K562 (cell line): ENCODE measurements around the gene SYK. TPM values are rescaled to one million over a fixed set of nuclear protein-coding genes. Genes with fewer than 3 reads are reported as not detected.

Source experiments
- ATAC-seq: fragments of 200-7000 bp; cut with Tn5 transposase; 3 replicates; pipeline ENCODE4 v1.9.1; 2020; ENCODE audit warnings: moderate library complexity
- BruUV-seq: library from RNA; stranded (reverse); fragments of 400-500 nt; replicated peaks from 2 replicates; lab custom pipeline; 2021; lab: Mats Ljungman, UMichigan
- CTCF ChIA-PET: fragments of 300-600 bp; formaldehyde crosslinking; extraction: SDS; loops from one replicate; lab custom pipeline; 2021; ENCODE audit warnings: low intra/inter-chr PET ratio; lab: Yijun Ruan, JAX
- POLR2A ChIA-PET: fragments of 300-600, 350-650 bp; sonication (Branson Sonifier 250); formaldehyde crosslinking; extraction: SDS; loops from one replicate; lab custom pipeline; 2021; ENCODE audit warnings: antibody characterized with exemption, inconsistent platforms; lab: Yijun Ruan, JAX
- DNase-seq, 4 experiments: peaks; one replicate each; pipeline versions ENCODE4 v3.0.0 to v3.0.0-alpha.2; 2011 to 2018; ENCODE audit warnings: low spot score in 3 of 4, mixed read lengths in 3 of 4; ENCODE audit errors: extremely low read depth in 1 of 4
- FAIRE-seq: peaks from 2 replicates; lab custom pipeline; 2011; peaks lifted over from hg19 to GRCh38; lab: Jason Lieb, UNC
- H2AFZ ChIP-seq: 2 replicates; pipeline ENCODE4 v1.6.0; 2011; ENCODE audit warnings: low read depth, low read length, control low read depth, inconsistent platforms
- H3K27ac ChIP-seq: fragments of 200-600 bp; 3 replicates; pipeline ENCODE4 v1.8.0; 2011; ENCODE audit warnings: low read depth, mild to moderate bottlenecking, control low read depth, inconsistent platforms, low read length, moderate library complexity, mixed read lengths; ENCODE audit errors: extremely low read depth
- H3K27me3 ChIP-seq, 2 experiments: fragments of 300-600 bp in 1 of 2; 2 replicates in 1 of 2; 3 replicates in 1 of 2; pipeline versions ENCODE4 v1.6.0 to v1.8.0; 2011; ENCODE audit warnings: inconsistent platforms in 2 of 2, low read length in 2 of 2, mild to moderate bottlenecking in 1 of 2, mixed read lengths in 1 of 2, moderate library complexity in 1 of 2; ENCODE audit not compliant: control insufficient read depth in 2 of 2, insufficient read depth in 2 of 2
- H3K36me3 ChIP-seq: fragments of 300-600 bp; 3 replicates; pipeline ENCODE4 v1.8.0; 2011; ENCODE audit warnings: mild to moderate bottlenecking, low read length, inconsistent platforms; ENCODE audit not compliant: control insufficient read depth, insufficient read depth
- H3K4me1 ChIP-seq, 2 experiments: fragments of 200-600 bp in 1 of 2; replicated peaks in 1 of 2; 2 replicates in 1 of 2; 3 replicates in 1 of 2; pipeline versions ENCODE4 v1.5.1 to v1.8.0; 2011; ENCODE audit warnings: inconsistent platforms in 2 of 2, low read length in 2 of 2, mild to moderate bottlenecking in 1 of 2, mixed read lengths in 1 of 2, moderate library complexity in 1 of 2; ENCODE audit not compliant: control insufficient read depth in 2 of 2, insufficient read depth in 2 of 2
- H3K4me2 ChIP-seq: 2 replicates; pipeline ENCODE4 v1.6.1; 2011; ENCODE audit warnings: low read length, control low read depth, inconsistent platforms, mixed read lengths; ENCODE audit not compliant: insufficient read depth
- H3K4me3 ChIP-seq: fragments of 200-600 bp; sonication (generic), shearing (Covaris generic); 2 replicates; pipeline ENCODE4 v1.5.1; 2016; ENCODE audit warnings: control low read depth, inconsistent platforms
- H3K79me2 ChIP-seq: fragments of 200-600 bp; 3 replicates; pipeline ENCODE4 v1.8.0; 2011; ENCODE audit warnings: low read length, inconsistent platforms; ENCODE audit not compliant: control insufficient read depth, insufficient read depth
- H3K9ac ChIP-seq, 2 experiments: 2 replicates each; pipeline versions ENCODE4 v1.6.0 to v1.6.1; 2011; ENCODE audit warnings: low read depth in 2 of 2, low read length in 2 of 2, control low read depth in 1 of 2, inconsistent platforms in 1 of 2, mild to moderate bottlenecking in 1 of 2, mixed read lengths in 1 of 2; ENCODE audit not compliant: insufficient read depth in 1 of 2
- H3K9me1 ChIP-seq: one replicate; pipeline ENCODE4 v1.6.0; 2011; ENCODE audit warnings: inconsistent platforms, mild to moderate bottlenecking, low read length, moderate library complexity; ENCODE audit not compliant: control insufficient read depth, insufficient read depth
- H3K9me3 ChIP-seq: replicated peaks from 2 replicates; pipeline ENCODE4 v1.5.1; 2011; ENCODE audit warnings: low read depth, low read length, inconsistent platforms; ENCODE audit not compliant: control insufficient read depth, insufficient read depth
- H4K20me1 ChIP-seq: replicated peaks from 2 replicates; pipeline ENCODE4 v1.6.1; 2011; ENCODE audit warnings: low read length, inconsistent platforms, mixed read lengths; ENCODE audit not compliant: control insufficient read depth, insufficient read depth
- ARNT ChIP-seq, 2 experiments: fragments of 450-650 bp; IDR thresholded peaks; 2 replicates each; pipeline ENCODE4 v1.6.1; 2016; ENCODE audit warnings: mild to moderate bottlenecking in 1 of 2
- ATF1 ChIP-seq, 2 experiments: fragments of 450-650 bp in 1 of 2; IDR thresholded peaks; 2 replicates each; pipeline ENCODE4 v1.6.1; 2016; ENCODE audit warnings: missing compliant biosample characterization in 1 of 2, missing genetic modification characterization in 1 of 2
- BDP1 ChIP-seq: IDR thresholded peaks from 3 replicates; pipeline ENCODE4 v1.6.1; 2011; ENCODE audit not compliant: insufficient read length, insufficient read depth
- BRD4 ChIP-seq: fragments of 200-600 bp; sonication (generic); IDR thresholded peaks from 2 replicates; pipeline ENCODE4 v1.6.1; 2017; ENCODE audit warnings: inconsistent platforms
- CHCHD3 ChIP-seq: fragments of 250-450 bp; sonication (Bioruptor Pico); IDR thresholded peaks from 2 replicates; pipeline ENCODE4 v2.1.2; 2022; ENCODE audit warnings: mild to moderate bottlenecking
- CREB3 ChIP-seq: fragments of 450-650 bp; conservative IDR thresholded peaks from 2 replicates; pipeline ENCODE4 v1.6.1; 2016; ENCODE audit warnings: missing genetic modification characterization, low read depth, mild to moderate bottlenecking, missing compliant biosample characterization, moderate library complexity
- ETV1 ChIP-seq: fragments of 450-650 bp; conservative IDR thresholded peaks from 2 replicates; pipeline ENCODE4 v1.6.1; 2016; ENCODE audit warnings: missing genetic modification characterization, control low read depth, low read depth, missing compliant biosample characterization
- HNRNPUL1 ChIP-seq: fragments of 200-400 bp; formaldehyde crosslinking; IDR thresholded peaks from 2 replicates; pipeline ENCODE4 v1.6.1; 2017; ENCODE audit warnings: low read length
- LCOR ChIP-seq: sonication (generic); formaldehyde crosslinking; IDR thresholded peaks from 2 replicates; pipeline ENCODE4 v1.8.0; 2022; ENCODE audit warnings: mild to moderate bottlenecking, missing genetic modification reagents
- MAFF ChIP-seq: IDR thresholded peaks from 2 replicates; pipeline ENCODE4 v1.6.1; 2012; ENCODE audit warnings: low read length, improper control_type of control experiment
- NR2C1 ChIP-seq, 2 experiments: fragments of 450-650 bp; IDR thresholded peaks; 2 replicates each; pipeline ENCODE4 v1.6.1; 2017; ENCODE audit warnings: mild to moderate bottlenecking in 2 of 2, antibody characterized with exemption in 1 of 2, inconsistent platforms in 1 of 2, missing compliant biosample characterization in 1 of 2, missing genetic modification characterization in 1 of 2
- PTRF ChIP-seq: fragments of 450-650 bp; IDR thresholded peaks from 2 replicates; pipeline ENCODE4 v1.6.1; 2016; ENCODE audit warnings: mild to moderate bottlenecking, missing genetic modification characterization, missing compliant biosample characterization
- RFX1 ChIP-seq: fragments of 450-650 bp; IDR thresholded peaks from 2 replicates; pipeline ENCODE4 v1.6.1; 2016; ENCODE audit warnings: mild to moderate bottlenecking, moderate library complexity
- THRAP3 ChIP-seq: fragments of 450-650 bp; IDR thresholded peaks from 2 replicates; pipeline ENCODE4 v1.6.1; 2016; ENCODE audit warnings: mild to moderate bottlenecking, inconsistent platforms, borderline replicate concordance
- WHSC1 ChIP-seq: IDR thresholded peaks from one replicate; pipeline ENCODE4 v1.6.1; 2012; ENCODE audit warnings: low read length, control low read depth, inconsistent platforms
- ZNF280B ChIP-seq: fragments of 250-450 bp; sonication (Bioruptor Pico); IDR thresholded peaks from 2 replicates; pipeline ENCODE4 v1.5.1; 2021; ENCODE audit warnings: mild to moderate bottlenecking
- ZNF511 ChIP-seq: sonication (generic); formaldehyde crosslinking; IDR thresholded peaks from 2 replicates; pipeline ENCODE4 v1.8.0; 2022; ENCODE audit warnings: mild to moderate bottlenecking, missing genetic modification reagents
- ZNF785 ChIP-seq: fragments of 250-450 bp; sonication (Bioruptor Pico); IDR thresholded peaks from 2 replicates; pipeline ENCODE4 v1.4.0; 2020; ENCODE audit warnings: mild to moderate bottlenecking
- WGBS: fragments of 100-300 bp; shearing (Covaris generic); methylation state at CpG from one replicate; pipeline ENCODE4 v1.1.6; 2016; ENCODE audit warnings: low coverage, mixed read lengths; ENCODE audit not compliant: insufficient coverage; ENCODE audit errors: missing lambda C conversion rate; 5-methylcytosine and 5-hydroxymethylcytosine counted together
- in situ Hi-C: fragments of 300-500 bp; cut with MboI; formaldehyde crosslinking; loops from 4 replicates; pipeline ENCODE4 v1.15.0; 2018; ENCODE audit warnings: inconsistent platforms, mixed read lengths
- intact Hi-C: fragments of 100-400 bp; cut with micrococcal nuclease; formaldehyde crosslinking; loops from 2 replicates; pipeline ENCODE4 v1.14.2; 2022
- polyA plus RNA-seq, 8 experiments: library from polyadenylated mRNA; depleted of rRNA in 4 of 8; stranded (reverse) in 5 of 8; unstranded in 3 of 8; fragments of >200 nt; fragmentation: Nextera tagmentation in 2 of 8; fragmentation: Illumina TruSeq in 1 of 8; extraction: Ambion mirVana in 2 of 8; extraction: Trizol in 1 of 8; gene quantifications; 2 replicates each; pipeline versions ENCODE4 v1.2.1 to v1.2.3, GENCODE V29; 2011 to 2014; ENCODE audit warnings: inconsistent platforms in 1 of 8, missing spikeins in 1 of 8
- total RNA-seq, 7 experiments: library from RNA; depleted of rRNA in 6 of 7; stranded (reverse); fragments of >200 nt in 6 of 7; fragmentation: Illumina TruSeq in 2 of 7; extraction: Trizol in 2 of 7; gene quantifications; 2 replicates each; pipeline versions ENCODE4 v1.2.1 to v1.2.3, GENCODE V29; 2011 to 2021; ENCODE audit warnings: low replicate concordance in 1 of 7

The SYK gene
- total and polyA plus RNA-seq, 9 of the 15 experiments (the other 6 are each of a cell fraction or from before 2014, with no cell fraction given), result 3.9 to 32.7 (median 16.7) TPM

- no peak overlapping the region for H3K4me2 ChIP-seq
- H3K27ac ChIP-seq, result no peak overlapping the region
- no peaks in the 10 kb centered on the region for H3K9me3 ChIP-seq
- H3K9ac ChIP-seq, result no peak overlapping the region
- ChIA-PET CTCF (no interaction called here), POLR2A (interaction anchor here (1.0 kb wide), 1 partner anchor 9 kb away, joined by 4 read pairs; no protein-coding TSS in a partner anchor)
- no peaks in the 10 kb centered on the region for H3K4me1 ChIP-seq
- DNase-seq, result no peak
- TF ChIP-seq LCOR (CRISPR knock-in tag) (no peak), ZNF785 (CRISPR knock-in tag) (no peak), BDP1 (no peak), ZNF280B (CRISPR knock-in tag) (no peak), CHCHD3 (no peak), THRAP3 (no peak), CREB3 (no peak), PTRF (no peak), HNRNPUL1 (no peak), ETV1 (tag) (no peak), MAFF (no peak), ARNT (IDR thresholded peaks at IDR 0.05) (no peak), ZNF511 (CRISPR knock-in tag) (no peak), BRD4 (no peak), ATF1 (CRISPR knock-in tag; IDR thresholded peaks at IDR 0.05) (no peak), ATF1 (tag; IDR thresholded peaks at IDR 0.05) (no peak), NR2C1 (IDR thresholded peaks at IDR 0.05) (no peak), NR2C1 (tag; IDR thresholded peaks at IDR 0.05) (no peak), RFX1 (no peak), WHSC1 (no peak)
- H3K36me3 ChIP-seq, result no peaks in the 10 kb centered on the region
- H4K20me1 ChIP-seq, result no peaks in the 10 kb centered on the region
- no peak overlapping the region for H2AFZ ChIP-seq
- H3K9me1 ChIP-seq, result no peaks in the 10 kb centered on the region
- peaks cover 0 to 20% of the 10 kb centered on the region in 2 experiments; a peak in 2 of 5 replicates for H3K27me3 ChIP-seq
- H3K4me3 ChIP-seq, result no peak overlapping the region
- ATAC-seq, result no peak
- WGBS, result 2% methylated on average over 4 of the region's 4 CpGs
- FAIRE-seq, result no peak
- intact Hi-C loops (no loop called here), in situ Hi-C loops (loop anchor here (25.0 kb wide), 2 partner anchors 530 to 1080 kb away; no protein-coding TSS in a partner anchor)
- no peaks in the 10 kb centered on the region for H3K79me2 ChIP-seq
- no TSS peak for BruUV-seq
Measured at GRCh38 chr9:90907790-90908189, 106.2 kb downstream of the SYK start.
